Measurements from ENCODE around the gene RAF1.
"Not testable (repeated sequence)": the region's sequence is repeated elsewhere in the genome, so short reads cannot be mapped to it uniquely, and the experiment has no call there.

RAF1 gene

GRCh38 chr3:12663936-12664908, at the start of gene RAF1:
TSS of gene RAF1 (minus strand) at chr3:12664117. CDS start at chr3:12618721, 45,396 bp downstream.
- peak; percentile 99 for DNase-seq

- DNase-seq = no peak
Measured at GRCh38 chr3:12710062-12710461, 46.1 kb upstream of the RAF1 start.

- no peak for DNase-seq
Measured at GRCh38 chr3:12709334-12709733, 45.4 kb upstream of the RAF1 start.

- DNase-seq = no peak
Measured at GRCh38 chr3:12708584-12709192, 44.8 kb upstream of the RAF1 start.

- no peak for DNase-seq
Measured at GRCh38 chr3:12707449-12707848, 43.5 kb upstream of the RAF1 start.

GRCh38 chr3:12706504-12707253, 42.8 kb upstream of the RAF1 start:
- peak; percentile 76 for DNase-seq

GRCh38 chr3:12705981-12706380, 42.1 kb upstream of the RAF1 start:
- no peak for DNase-seq

- no peak for DNase-seq
Measured at GRCh38 chr3:12705374-12705926, 41.5 kb upstream of the RAF1 start.

- DNase-seq = no peak
Measured at GRCh38 chr3:12702501-12702900, 38.6 kb upstream of the RAF1 start.

- not testable (repeated sequence) for DNase-seq
Measured at GRCh38 chr3:12701601-12702000, 37.7 kb upstream of the RAF1 start.

- DNase-seq = no peak
Measured at GRCh38 chr3:12700800-12701199, 36.9 kb upstream of the RAF1 start.

- no peak for DNase-seq
Measured at GRCh38 chr3:12695916-12696315, 32.0 kb upstream of the RAF1 start.

GRCh38 chr3:12695112-12695511, 31.2 kb upstream of the RAF1 start:
- no peak for DNase-seq

- no peak for DNase-seq
Measured at GRCh38 chr3:12692444-12692843, 28.5 kb upstream of the RAF1 start.

GRCh38 chr3:12689997-12690711, 26.2 kb upstream of the RAF1 start:
- no peak for DNase-seq

- no peak for DNase-seq
Measured at GRCh38 chr3:12687948-12688347, 24.0 kb upstream of the RAF1 start.

GRCh38 chr3:12686096-12686495, 22.2 kb upstream of the RAF1 start:
- DNase-seq = no peak

GRCh38 chr3:12681943-12682390, 18.1 kb upstream of the RAF1 start:
- DNase-seq = no peak

- DNase-seq = no peak
Measured at GRCh38 chr3:12681089-12681942, 17.4 kb upstream of the RAF1 start.

GRCh38 chr3:12679468-12679867, 15.6 kb upstream of the RAF1 start:
- DNase-seq = no peak

- DNase-seq = no peak
Measured at GRCh38 chr3:12677616-12678015, 13.7 kb upstream of the RAF1 start.

Data from activated CD4-positive, alpha-beta T cell treated with anti-CD3 and anti-CD28 coated beads, Interleukin-10, Interleukin-2, amounts not matched to agents 100 ng/mL and 50 ng/mL, durations not matched to agents 16 hours and 8 hours (primary cell).